AG04450 (cell line): ENCODE data around the gene NT5M. TPM values are rescaled to one million over a fixed set of nuclear protein-coding genes. Genes with fewer than 3 reads are reported as not detected.

Source experiments
- CTCF ChIA-PET: fragments of 300-600, 350-600 bp; formaldehyde crosslinking; extraction: SDS; loops from one replicate; lab custom pipeline; 2022; ENCODE audit warnings: antibody characterized with exemption, inconsistent platforms; lab: Charles Lee
- POLR2A ChIA-PET: fragments of 350-600 bp; formaldehyde crosslinking; extraction: SDS; loops from one replicate; lab custom pipeline; 2021; ENCODE audit warnings: antibody characterized with exemption, inconsistent platforms; lab: Yijun Ruan, JAX
- DNase-seq: peaks from one replicate; pipeline ENCODE4 v3.0.0-alpha.2; 2011; ENCODE audit warnings: low read depth, low spot score
- H3K27ac ChIP-seq: one replicate; pipeline ENCODE4 v1.5.1; 2012; ENCODE audit warnings: low read depth, low read length, control low read depth
- H3K27me3 ChIP-seq: one replicate; pipeline ENCODE4 v1.6.0; 2012; ENCODE audit warnings: low read length; ENCODE audit not compliant: control insufficient read depth, insufficient read depth
- H3K4me3 ChIP-seq: 2 replicates; pipeline ENCODE4 v1.5.1; 2011; ENCODE audit warnings: mild to moderate bottlenecking, low read depth, low read length, control low read depth
- H3K9me3 ChIP-seq: 2 replicates; pipeline ENCODE4 v1.5.1; 2012; ENCODE audit warnings: low read length; ENCODE audit not compliant: control insufficient read depth, insufficient read depth
- polyA plus RNA-seq: library from polyadenylated mRNA; depleted of rRNA; stranded (reverse); fragments of >200 nt; gene quantifications from 2 replicates; pipeline ENCODE4 v1.2.3, GENCODE V29; 2011
- TF ChIP-seq, protein P1 (sequence below): IDR thresholded peaks from 2 replicates; pipeline ENCODE4 v1.5.1; 2011; ENCODE audit warnings: low read depth, low read length, control low read depth, inconsistent platforms

Gene NT5M
- polyA plus RNA-seq, 1 experiment: 0.36 TPM

GRCh38 chr17:17358060-17358751, 55.0 kb downstream of the NT5M start:
- ChIA-PET POLR2A (interaction anchor here (1.2 kb wide), 1 partner anchor 139 kb away, joined by 5 read pairs; the partner anchor contains the start of gene RASD1), CTCF (interaction anchor here (1.7 kb wide), 1 partner anchor 283 kb away, joined by 7 read pairs; no protein-coding TSS in a partner anchor)
- TF ChIP-seq, protein P1, sequence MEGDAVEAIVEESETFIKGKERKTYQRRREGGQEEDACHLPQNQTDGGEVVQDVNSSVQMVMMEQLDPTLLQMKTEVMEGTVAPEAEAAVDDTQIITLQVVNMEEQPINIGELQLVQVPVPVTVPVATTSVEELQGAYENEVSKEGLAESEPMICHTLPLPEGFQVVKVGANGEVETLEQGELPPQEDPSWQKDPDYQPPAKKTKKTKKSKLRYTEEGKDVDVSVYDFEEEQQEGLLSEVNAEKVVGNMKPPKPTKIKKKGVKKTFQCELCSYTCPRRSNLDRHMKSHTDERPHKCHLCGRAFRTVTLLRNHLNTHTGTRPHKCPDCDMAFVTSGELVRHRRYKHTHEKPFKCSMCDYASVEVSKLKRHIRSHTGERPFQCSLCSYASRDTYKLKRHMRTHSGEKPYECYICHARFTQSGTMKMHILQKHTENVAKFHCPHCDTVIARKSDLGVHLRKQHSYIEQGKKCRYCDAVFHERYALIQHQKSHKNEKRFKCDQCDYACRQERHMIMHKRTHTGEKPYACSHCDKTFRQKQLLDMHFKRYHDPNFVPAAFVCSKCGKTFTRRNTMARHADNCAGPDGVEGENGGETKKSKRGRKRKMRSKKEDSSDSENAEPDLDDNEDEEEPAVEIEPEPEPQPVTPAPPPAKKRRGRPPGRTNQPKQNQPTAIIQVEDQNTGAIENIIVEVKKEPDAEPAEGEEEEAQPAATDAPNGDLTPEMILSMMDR: no peak
- Histone ChIP-seq H3K27ac (no peak overlapping the region), H3K4me3 (no peak overlapping the region), H3K9me3 (peaks cover 9% of the 10 kb centered on the region), H3K27me3 (peaks cover 4% of the 10 kb centered on the region)
- DNase-seq: no peak

DNA sequence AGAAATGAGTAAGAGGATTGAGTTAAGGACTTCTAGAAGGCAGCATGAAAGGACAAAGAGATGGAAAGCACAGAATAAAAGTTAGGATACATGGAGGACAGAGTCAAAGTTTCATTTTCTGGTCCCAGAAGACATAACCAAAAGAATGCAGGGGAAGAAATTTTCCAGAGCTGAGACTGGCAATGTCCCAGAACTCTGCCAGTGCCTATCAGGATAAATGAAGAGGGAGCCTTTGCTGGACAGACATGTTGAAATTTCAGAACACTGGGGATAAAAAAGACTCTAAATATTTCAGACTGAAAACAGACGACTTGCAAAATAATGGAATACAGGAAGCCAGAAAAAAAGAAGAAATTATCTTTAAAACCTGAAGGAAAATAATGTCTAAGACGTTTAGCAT, 55.7 kb downstream of the NT5M start:
- no peak overlapping the region for H3K4me3 ChIP-seq
- H3K27me3 ChIP-seq: peaks cover 4% of the 10 kb centered on the region
- DNase-seq: no peak
- POLR2A ChIA-PET: interaction anchor here (1.2 kb wide), 1 partner anchor 138 kb away, joined by 5 read pairs; the partner anchor contains the start of gene RASD1
- CTCF ChIA-PET: interaction anchor here (1.1 to 1.7 kb wide), 2 partner anchors 282 to 284 kb away, joined by 7 to 9 read pairs; no protein-coding TSS in a partner anchor
- H3K9me3 ChIP-seq: peaks cover 9% of the 10 kb centered on the region
- TF ChIP-seq, protein P1: no peak
- H3K27ac ChIP-seq: no peak overlapping the region

DNA sequence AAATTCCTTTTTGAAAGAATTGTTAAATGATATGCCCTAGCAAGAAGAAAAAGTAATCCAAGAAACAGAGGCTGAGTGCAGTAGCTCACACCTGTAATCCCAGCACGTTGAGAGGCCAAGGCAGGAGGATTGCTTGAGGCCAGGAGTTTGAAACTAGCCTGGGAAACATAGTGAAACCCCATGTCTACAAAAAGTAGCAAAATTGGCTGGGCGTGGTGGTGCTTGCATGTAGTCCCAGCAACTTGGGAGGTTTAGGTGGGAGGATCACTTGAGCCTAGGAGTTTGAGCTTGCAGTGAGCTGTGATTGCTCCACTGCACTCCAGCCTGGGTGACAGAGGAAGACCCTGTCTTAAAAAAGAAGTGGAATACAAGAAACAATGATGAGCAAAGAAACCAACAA, 56.1 kb downstream of the NT5M start:
- ChIA-PET CTCF (interaction anchor here (1.1 to 1.7 kb wide), 2 partner anchors 282 to 283 kb away, joined by 7 to 9 read pairs; no protein-coding TSS in a partner anchor), POLR2A (interaction anchor here (1.2 kb wide), 1 partner anchor 137 kb away, joined by 5 read pairs; the partner anchor contains the start of gene RASD1)
- H3K27me3 ChIP-seq: peaks cover 4% of the 10 kb centered on the region
- H3K4me3 ChIP-seq: no peak overlapping the region
- peaks cover 9% of the 10 kb centered on the region for H3K9me3 ChIP-seq
- DNase-seq: no peak
- TF ChIP-seq, protein P1: no peak
- no peak overlapping the region for H3K27ac ChIP-seq

- TF ChIP-seq, protein P1: no peak
- POLR2A ChIA-PET: no interaction called here
- H3K4me3 ChIP-seq: no peak overlapping the region
- H3K9me3 ChIP-seq: peaks cover 9% of the 10 kb centered on the region
- peaks cover 4% of the 10 kb centered on the region for H3K27me3 ChIP-seq
- CTCF ChIA-PET: no interaction called here
- DNase-seq: no peak
- H3K27ac ChIP-seq: no peak overlapping the region
These were observed 57.0 kb downstream of the NT5M start for GRCh38 chr17:17360087-17360730.

- no peak for DNase-seq
- ChIA-PET POLR2A (no interaction called here), CTCF (no interaction called here)
- TF ChIP-seq, protein P1: no peak
- peaks cover 7% of the 10 kb centered on the region for H3K27me3 ChIP-seq
- H3K9me3 ChIP-seq: peaks cover 15% of the 10 kb centered on the region
- H3K4me3 ChIP-seq: no peak overlapping the region
- H3K27ac ChIP-seq: no peak overlapping the region
These were observed 58.3 kb downstream of the NT5M start for GRCh38 chr17:17361543-17361866.
